SU-DHL-6 (cell line): ENCODE results near the gene AGAP9.
"Not testable (repeated sequence)": the region's sequence is repeated elsewhere in the genome, so short reads cannot be mapped to it uniquely, and the experiment has no call there.

ENCODE experiments used
- H2AFZ ChIP-seq: fragments of 200-600 bp; sonication (generic); 2 replicates; pipeline ENCODE4 v1.6.1; 2014; ENCODE audit warnings: low read depth, mild to moderate bottlenecking, moderate library complexity, mixed read lengths, antibody characterized with exemption, low read length; ENCODE audit not compliant: severe bottlenecking
- H3F3A ChIP-seq: fragments of 200-600 bp; shearing (Covaris generic); 2 replicates; pipeline ENCODE4 v1.6.0; 2016; ENCODE audit warnings: antibody characterized with exemption, mild to moderate bottlenecking; ENCODE audit not compliant: insufficient read depth
- H3K27ac ChIP-seq: fragments of 200-600 bp; sonication (generic); 2 replicates; pipeline ENCODE4 v1.5.1; 2016; ENCODE audit warnings: low read depth, mild to moderate bottlenecking, low read length, moderate library complexity, mixed read lengths
- H3K27me3 ChIP-seq: fragments of 200-600 bp; sonication (generic), shearing (Covaris generic); 2 replicates; pipeline ENCODE4 v1.6.0; 2014; ENCODE audit warnings: mild to moderate bottlenecking, low read length
- H3K36me3 ChIP-seq: fragments of 200-600 bp; sonication (generic); 2 replicates; pipeline ENCODE4 v1.6.1; 2014; ENCODE audit warnings: mild to moderate bottlenecking, low read length, mixed read lengths
- H3K4me2 ChIP-seq: fragments of 300-600, 200-600 bp; shearing (Covaris generic), sonication (generic); 2 replicates; pipeline ENCODE4 v1.6.0; 2014; ENCODE audit warnings: low read length, low read depth, mild to moderate bottlenecking; ENCODE audit not compliant: poor library complexity, severe bottlenecking
- H3K4me3 ChIP-seq: fragments of 200-600 bp; sonication (generic); 2 replicates; pipeline ENCODE4 v1.5.1; 2014; ENCODE audit warnings: antibody characterized with exemption, low read length, mild to moderate bottlenecking, mixed read lengths; ENCODE audit not compliant: insufficient read depth, poor library complexity, severe bottlenecking
- H3K79me2 ChIP-seq: fragments of 200-600 bp; sonication (generic); 2 replicates; pipeline ENCODE4 v1.6.1; 2014; ENCODE audit warnings: mild to moderate bottlenecking, low read length, moderate library complexity; ENCODE audit not compliant: insufficient read depth
- H3K9ac ChIP-seq: fragments of 200-600 bp; sonication (generic); 2 replicates; pipeline ENCODE4 v1.7.0; 2014; ENCODE audit warnings: mild to moderate bottlenecking, low read length
- H3K9me2 ChIP-seq: fragments of 200-600 bp; sonication (generic); replicated peaks from 2 replicates; pipeline ENCODE4 v1.6.1; 2014; ENCODE audit warnings: low read length; ENCODE audit not compliant: insufficient read depth
- H3K9me3 ChIP-seq: fragments of 200-600 bp; sonication (generic); 2 replicates; pipeline ENCODE4 v1.6.1; 2014; ENCODE audit warnings: low read length, mixed read lengths; ENCODE audit not compliant: insufficient read depth
- H4K20me1 ChIP-seq: fragments of 200-600 bp; sonication (generic); 2 replicates; pipeline ENCODE4 v1.6.1; 2014; ENCODE audit warnings: low read depth, mild to moderate bottlenecking, antibody characterized with exemption, low read length, moderate library complexity, mixed read lengths

AGAP9 gene

GRCh38 chr10:47547286-47547685, 23.8 kb upstream of the AGAP9 start:
- not testable (repeated sequence) for H3F3A ChIP-seq, H3K9me2 ChIP-seq, H2AFZ ChIP-seq, H3K4me3 ChIP-seq, H3K27me3 ChIP-seq, H3K9me3 ChIP-seq, H3K27ac ChIP-seq, H4K20me1 ChIP-seq, H3K79me2 ChIP-seq, H3K36me3 ChIP-seq, H3K4me2 ChIP-seq, H3K9ac ChIP-seq

DNA sequence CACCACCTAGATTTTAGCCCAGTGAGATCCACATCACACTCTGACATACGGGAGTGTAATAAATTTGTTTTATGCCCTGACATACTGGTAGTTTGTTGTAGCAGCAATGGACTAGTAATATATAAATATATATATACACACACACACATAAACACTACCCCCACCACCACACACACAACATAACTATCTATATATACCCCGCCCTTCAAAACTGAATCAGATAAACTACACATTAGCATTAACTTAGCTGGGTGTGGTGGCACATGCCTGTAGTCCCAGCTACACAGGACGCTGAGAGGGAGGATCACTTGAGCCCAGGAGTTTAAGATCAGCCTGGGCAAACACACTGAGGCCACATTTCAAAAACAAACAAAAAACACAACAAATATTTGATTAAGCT, 13.0 kb upstream of the AGAP9 start:
- not testable (repeated sequence) for H3K9me3 ChIP-seq, H3K36me3 ChIP-seq, H3K9ac ChIP-seq

GRCh38 chr10:47502313-47502712, 21.1 kb downstream of the AGAP9 start:
- not testable (repeated sequence) for H2AFZ ChIP-seq, H3F3A ChIP-seq, H4K20me1 ChIP-seq, H3K9me2 ChIP-seq, H3K27me3 ChIP-seq, H3K36me3 ChIP-seq, H3K27ac ChIP-seq, H3K4me3 ChIP-seq, H3K9ac ChIP-seq, H3K79me2 ChIP-seq, H3K9me3 ChIP-seq, H3K4me2 ChIP-seq

More for the DNA sequence above, 13.0 kb upstream of the AGAP9 start:
- H3K27ac ChIP-seq, H3K4me2 ChIP-seq, H2AFZ ChIP-seq, H3K4me3 ChIP-seq, H3K79me2 ChIP-seq, H3K9me2 ChIP-seq, H4K20me1 ChIP-seq, H3K27me3 ChIP-seq, H3F3A ChIP-seq: not testable (repeated sequence)

- H3K79me2 ChIP-seq, H3K4me2 ChIP-seq, H2AFZ ChIP-seq, H3F3A ChIP-seq, H3K27me3 ChIP-seq, H3K4me3 ChIP-seq, H3K36me3 ChIP-seq, H3K9ac ChIP-seq, H3K9me3 ChIP-seq, H3K27ac ChIP-seq, H4K20me1 ChIP-seq, H3K9me2 ChIP-seq: not testable (repeated sequence)
These were observed 29.2 kb downstream of the AGAP9 start for GRCh38 chr10:47494226-47494625.

- not testable (repeated sequence) for H3K4me3 ChIP-seq, H3K27ac ChIP-seq
These were observed 31.8 kb downstream of the AGAP9 start, which contains the start of gene FAM25G for GRCh38 chr10:47491600-47491999. Gene FAM25G (minus strand): TSS chr10:47491700. CDS start chr10:47491674, 26 bp downstream.

GRCh38 chr10:47489630-47490029, 33.8 kb downstream of the AGAP9 start:
- H3K9me2 ChIP-seq, H3F3A ChIP-seq, H4K20me1 ChIP-seq, H3K9me3 ChIP-seq, H3K27me3 ChIP-seq, H3K36me3 ChIP-seq, H3K4me2 ChIP-seq, H3K9ac ChIP-seq, H2AFZ ChIP-seq, H3K4me3 ChIP-seq, H3K27ac ChIP-seq, H3K79me2 ChIP-seq: not testable (repeated sequence)

More at GRCh38 chr10:47491600-47491999, 31.8 kb downstream of the AGAP9 start, which contains the start of gene FAM25G:
- not testable (repeated sequence) for H3K79me2 ChIP-seq, H3F3A ChIP-seq, H3K9me2 ChIP-seq, H3K4me2 ChIP-seq, H2AFZ ChIP-seq, H3K27me3 ChIP-seq, H3K9ac ChIP-seq, H3K36me3 ChIP-seq, H3K9me3 ChIP-seq, H4K20me1 ChIP-seq

- not testable (repeated sequence) for H3K79me2 ChIP-seq, H4K20me1 ChIP-seq, H3K9me3 ChIP-seq, H3K36me3 ChIP-seq, H3K27ac ChIP-seq, H3F3A ChIP-seq, H3K4me3 ChIP-seq, H3K9me2 ChIP-seq, H3K4me2 ChIP-seq, H3K9ac ChIP-seq, H2AFZ ChIP-seq, H3K27me3 ChIP-seq
These were observed 37.5 kb downstream of the AGAP9 start for GRCh38 chr10:47485943-47486342.

- H4K20me1 ChIP-seq, H3K4me2 ChIP-seq, H3K27ac ChIP-seq, H3F3A ChIP-seq, H3K79me2 ChIP-seq, H3K9me3 ChIP-seq, H3K9me2 ChIP-seq, H2AFZ ChIP-seq, H3K27me3 ChIP-seq, H3K36me3 ChIP-seq, H3K9ac ChIP-seq, H3K4me3 ChIP-seq: not testable (repeated sequence)
These were observed 38.7 kb downstream of the AGAP9 start for GRCh38 chr10:47484786-47485185.
